Endothelial cell of umbilical vein (primary cell): ENCODE data around the gene CUX1. TPM values are rescaled to one million over a fixed set of nuclear protein-coding genes. Genes with fewer than 3 reads are reported as not detected.

Experiments used
- BruUV-seq: library from RNA; stranded (reverse); fragments of 400-500 nt; replicated peaks from 2 replicates; lab custom pipeline; 2021; lab: Mats Ljungman, UMichigan
- CTCF ChIA-PET: fragments of 300-600, 350-600 bp; sonication (Branson Sonifier 250); formaldehyde crosslinking; loops from one replicate; lab custom pipeline; 2021; ENCODE audit warnings: antibody characterized with exemption, inconsistent platforms; lab: Charles Lee
- POLR2A ChIA-PET: fragments of 300-600, 350-600 bp; sonication (Branson Sonifier 250); formaldehyde crosslinking; loops from one replicate; lab custom pipeline; 2021; ENCODE audit warnings: antibody characterized with exemption, inconsistent platforms; lab: Charles Lee
- DNase-seq: peaks from one replicate; pipeline ENCODE4 v3.0.0-alpha.2; 2011; ENCODE audit warnings: low read depth, low spot score
- FAIRE-seq: peaks from 2 replicates; lab custom pipeline; 2011; peaks lifted over from hg19 to GRCh38; lab: Jason Lieb, UNC
- H2AFZ ChIP-seq: 2 replicates; pipeline ENCODE4 v1.6.0; 2012; ENCODE audit warnings: low read depth, low read length, control low read depth, inconsistent platforms
- H3K27ac ChIP-seq: 2 replicates; pipeline ENCODE4 v1.5.1; 2011; ENCODE audit warnings: low read depth, mild to moderate bottlenecking, control low read depth, low read length, moderate library complexity; ENCODE audit not compliant: insufficient read depth
- H3K27me3 ChIP-seq, 2 experiments: 2 replicates each; pipeline versions ENCODE4 v1.6.0 to v1.6.1; 2011; ENCODE audit warnings: low read length in 2 of 2, mixed read lengths in 1 of 2; ENCODE audit not compliant: control insufficient read depth in 2 of 2, insufficient read depth in 2 of 2
- H3K36me3 ChIP-seq, 2 experiments: 2 replicates in 1 of 2; 3 replicates in 1 of 2; pipeline ENCODE4 v1.5.1; 2011; ENCODE audit warnings: low read length in 2 of 2, mild to moderate bottlenecking in 1 of 2, moderate library complexity in 1 of 2; ENCODE audit not compliant: control insufficient read depth in 2 of 2, insufficient read depth in 2 of 2; ENCODE audit errors: extremely low read depth in 1 of 2
- H3K4me1 ChIP-seq: 3 replicates; pipeline ENCODE4 v1.5.1; 2011; ENCODE audit warnings: mild to moderate bottlenecking, low read length; ENCODE audit not compliant: control insufficient read depth, insufficient read depth; ENCODE audit errors: extremely low read depth
- H3K4me2 ChIP-seq: 2 replicates; pipeline ENCODE4 v1.6.1; 2011; ENCODE audit warnings: low read length, control low read depth, mixed read lengths; ENCODE audit not compliant: insufficient read depth
- H3K4me3 ChIP-seq, 3 experiments: fragments of 200-600 bp in 1 of 3; sonication (generic), shearing (Covaris generic) in 1 of 3; replicated peaks in 1 of 3; 2 replicates each; pipeline ENCODE4 v1.5.1; 2011 to 2016; ENCODE audit warnings: control low read depth in 3 of 3, low read length in 3 of 3, mild to moderate bottlenecking in 2 of 3, inconsistent platforms in 1 of 3, low read depth in 1 of 3, moderate library complexity in 1 of 3; ENCODE audit not compliant: insufficient read depth in 1 of 3
- H3K79me2 ChIP-seq: 2 replicates; pipeline ENCODE4 v1.6.0; 2012; ENCODE audit warnings: low read length, inconsistent platforms; ENCODE audit not compliant: control insufficient read depth, insufficient read depth
- H3K9ac ChIP-seq: replicated peaks from 2 replicates; pipeline ENCODE3; 2011; ENCODE audit warnings: low read length, control low read depth; ENCODE audit not compliant: insufficient read depth; ENCODE audit errors: extremely low read depth
- H3K9me1 ChIP-seq: replicated peaks from 3 replicates; pipeline ENCODE4 v1.6.0; 2011; ENCODE audit warnings: mild to moderate bottlenecking, low read length; ENCODE audit not compliant: control insufficient read depth, insufficient read depth; ENCODE audit errors: extremely low read depth
- H3K9me3 ChIP-seq: replicated peaks from 2 replicates; pipeline ENCODE4 v1.5.1; 2012; ENCODE audit warnings: low read length, inconsistent platforms; ENCODE audit not compliant: control insufficient read depth, insufficient read depth
- H4K20me1 ChIP-seq: replicated peaks from 2 replicates; pipeline ENCODE3; 2011; ENCODE audit warnings: mild to moderate bottlenecking, low read length; ENCODE audit not compliant: control insufficient read depth, insufficient read depth; ENCODE audit errors: extremely low read depth
- EZH2 ChIP-seq: IDR thresholded peaks from 2 replicates; pipeline ENCODE4 v1.6.1; 2012; ENCODE audit warnings: borderline replicate concordance, low read depth, mild to moderate bottlenecking, moderate library complexity, low read length, inconsistent platforms; ENCODE audit not compliant: severe bottlenecking
- FOS ChIP-seq: IDR thresholded peaks from 2 replicates; pipeline ENCODE4 v1.6.1; 2011; ENCODE audit warnings: mild to moderate bottlenecking, low read length, moderate library complexity, borderline replicate concordance; ENCODE audit not compliant: insufficient read depth
- GATA2 ChIP-seq: IDR thresholded peaks from 2 replicates; pipeline ENCODE4 v1.7.0; 2011; ENCODE audit warnings: low read depth, mild to moderate bottlenecking, moderate library complexity, mixed read lengths, low read length; ENCODE audit not compliant: insufficient read length, insufficient read depth
- POLR2A ChIP-seq: IDR thresholded peaks from 2 replicates; pipeline ENCODE4 v1.6.1; 2012; ENCODE audit warnings: low read depth, mild to moderate bottlenecking, control low read depth, low read length
- POLR2AphosphoS5 ChIP-seq: IDR thresholded peaks from 2 replicates; pipeline ENCODE4 v1.6.1; 2012; ENCODE audit warnings: low read depth, mild to moderate bottlenecking, control low read depth, low read length, moderate library complexity; ENCODE audit not compliant: insufficient read depth
- dilution Hi-C: fragments of 300-500 bp; cut with MboI; formaldehyde crosslinking; loops from one replicate; pipeline ENCODE4 v1.15.0; 2019; ENCODE audit warnings: low sequenced_read_pairs; ENCODE audit not compliant: extremely low pct_ligation_motif_present
- intact Hi-C: fragments of 100-400 bp; cut with micrococcal nuclease; formaldehyde crosslinking; loops from one replicate; pipeline ENCODE4 v1.10.0; 2022
- polyA plus RNA-seq, 4 experiments: library from polyadenylated mRNA; depleted of rRNA in 3 of 4; stranded (reverse) in 3 of 4; unstranded in 1 of 4; fragments of >200 nt; gene quantifications; 2 replicates each; pipeline versions ENCODE4 v1.2.1 to v1.2.3, GENCODE V29; 2011 to 2012; ENCODE audit warnings: missing spikeins in 1 of 4
- total RNA-seq: library from RNA; stranded (reverse); gene quantifications from 2 replicates; pipeline ENCODE4 v1.2.3, GENCODE V29; 2021
- TF ChIP-seq, protein P1 (sequence below), 2 donors: IDR thresholded peaks; 1 replicate in 1 of 2; 2 replicates in 1 of 2; pipeline ENCODE4 v1.5.1; 2011; ENCODE audit warnings: low read length in 2 of 2, mild to moderate bottlenecking in 2 of 2, moderate library complexity in 2 of 2, control low read depth in 1 of 2, inconsistent platforms in 1 of 2, low read depth in 1 of 2; ENCODE audit not compliant: insufficient read depth in 1 of 2; ENCODE audit errors: extremely low read depth in 1 of 2

Gene CUX1
- total and polyA plus RNA-seq, 2 donors (not counting 3 experiments of a cell fraction or from before 2014, with no cell fraction given) = 13.8 to 49.8 TPM

DNA sequence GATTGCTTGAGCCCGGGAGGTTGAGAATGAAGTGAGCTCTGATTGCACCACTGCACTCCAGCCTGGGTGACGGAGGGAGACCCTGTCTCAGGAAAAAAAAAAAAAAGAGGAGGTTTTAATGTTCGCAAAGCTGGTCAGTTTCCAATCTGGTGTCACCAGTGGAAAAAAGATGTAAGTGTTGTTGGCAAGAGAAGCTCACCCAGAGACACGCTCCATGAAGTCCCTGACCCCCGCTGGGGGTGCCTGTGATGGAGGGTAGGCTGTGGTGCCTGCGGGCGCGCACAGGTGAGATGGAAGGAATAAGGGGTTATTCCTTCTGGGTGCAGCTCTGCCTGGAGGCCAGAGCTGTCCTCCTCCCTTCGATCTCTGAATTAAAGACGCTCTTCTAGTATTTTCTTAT lies 122.7 kb downstream of the CUX1 start:
- no peak for FAIRE-seq
- Histone ChIP-seq H3K4me1 (peaks cover 11% of the 10 kb centered on the region), H2AFZ (no peak overlapping the region), H3K79me2 (no peaks in the 10 kb centered on the region), H3K4me2 (no peak overlapping the region), H3K27me3 (no peaks in the 10 kb centered on the region), H3K9me1 (no peaks in the 10 kb centered on the region), H3K27ac (no peak overlapping the region), H3K36me3 (no peaks in the 10 kb centered on the region), H3K9me3 (no peaks in the 10 kb centered on the region), H4K20me1 (no peaks in the 10 kb centered on the region), H3K9ac (no peak overlapping the region), H3K4me3 (no peak overlapping the region)
- dilution Hi-C loops (no loop called here), intact Hi-C loops (no loop called here)
- POLR2A ChIA-PET = interaction anchor here (0.7 kb wide), 1 partner anchor 1063 kb away, joined by 4 read pairs; no protein-coding TSS in a partner anchor
- CTCF ChIA-PET = interaction anchor here (0.7 kb wide), 1 partner anchor 25 kb away, joined by 3 read pairs; no protein-coding TSS in a partner anchor
- BruUV-seq = no TSS peak
- no peak for TF ChIP-seq FOS
- TF ChIP-seq EZH2 = no peak
- no peak for TF ChIP-seq POLR2A
- TF ChIP-seq POLR2AphosphoS5 = no peak
- TF ChIP-seq GATA2 = no peak
- TF ChIP-seq, protein P1, sequence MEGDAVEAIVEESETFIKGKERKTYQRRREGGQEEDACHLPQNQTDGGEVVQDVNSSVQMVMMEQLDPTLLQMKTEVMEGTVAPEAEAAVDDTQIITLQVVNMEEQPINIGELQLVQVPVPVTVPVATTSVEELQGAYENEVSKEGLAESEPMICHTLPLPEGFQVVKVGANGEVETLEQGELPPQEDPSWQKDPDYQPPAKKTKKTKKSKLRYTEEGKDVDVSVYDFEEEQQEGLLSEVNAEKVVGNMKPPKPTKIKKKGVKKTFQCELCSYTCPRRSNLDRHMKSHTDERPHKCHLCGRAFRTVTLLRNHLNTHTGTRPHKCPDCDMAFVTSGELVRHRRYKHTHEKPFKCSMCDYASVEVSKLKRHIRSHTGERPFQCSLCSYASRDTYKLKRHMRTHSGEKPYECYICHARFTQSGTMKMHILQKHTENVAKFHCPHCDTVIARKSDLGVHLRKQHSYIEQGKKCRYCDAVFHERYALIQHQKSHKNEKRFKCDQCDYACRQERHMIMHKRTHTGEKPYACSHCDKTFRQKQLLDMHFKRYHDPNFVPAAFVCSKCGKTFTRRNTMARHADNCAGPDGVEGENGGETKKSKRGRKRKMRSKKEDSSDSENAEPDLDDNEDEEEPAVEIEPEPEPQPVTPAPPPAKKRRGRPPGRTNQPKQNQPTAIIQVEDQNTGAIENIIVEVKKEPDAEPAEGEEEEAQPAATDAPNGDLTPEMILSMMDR (IDR thresholded peaks at IDR 0.05; ENCODE audit: extremely low read depth in 1 of 2, insufficient read depth in 1 of 2, low read depth in 1 of 2, low read length in 2 of 2) = no peak
- DNase-seq = no peak
